HT1080 (cell line): ENCODE results near the gene CDC45. TPM values are rescaled to one million over a fixed set of nuclear protein-coding genes. Genes with fewer than 3 reads are reported as not detected.

Experiments
- DNase-seq: peaks from one replicate; pipeline ENCODE4 v3.0.0-alpha.2; 2015; ENCODE audit warnings: low read depth
- total RNA-seq: library from RNA; depleted of rRNA; stranded (reverse); fragments of >200 nt; shearing (Covaris generic); gene quantifications from 2 replicates; pipeline ENCODE4 v1.2.3, GENCODE V29; 2014; rRNA removed

The CDC45 gene
- total RNA-seq, 1 experiment from 2014 or later: 56.6 TPM

DNA sequence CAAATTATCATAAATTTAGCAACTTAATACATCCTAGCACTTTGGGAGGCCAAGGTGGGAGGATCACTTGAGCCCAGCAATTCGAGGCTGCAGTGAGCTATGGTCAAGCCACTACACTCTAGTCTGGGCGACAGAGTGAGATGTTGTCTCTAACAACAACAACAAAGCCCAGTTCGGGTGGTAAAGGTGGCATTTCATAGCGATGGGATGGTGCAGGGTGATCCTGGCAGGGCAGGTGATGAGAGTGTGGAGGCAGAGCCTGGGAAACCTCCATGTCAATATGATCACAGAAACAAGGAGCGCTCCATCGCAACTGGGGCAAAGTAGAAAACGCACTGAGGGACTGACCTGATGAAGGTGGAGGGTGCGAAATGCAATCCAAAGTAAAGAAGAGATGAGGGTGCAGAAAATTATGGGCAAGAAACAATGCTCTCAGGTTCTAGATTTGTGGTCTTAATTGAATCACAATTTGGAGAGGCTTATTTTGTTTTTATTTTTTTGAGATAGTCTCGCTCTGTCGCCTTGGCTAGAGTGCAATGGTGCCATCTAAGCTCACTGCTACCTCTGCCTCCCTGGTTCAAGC lies 77.3 kb downstream of the CDC45 start:
- no peak for DNase-seq

DNA sequence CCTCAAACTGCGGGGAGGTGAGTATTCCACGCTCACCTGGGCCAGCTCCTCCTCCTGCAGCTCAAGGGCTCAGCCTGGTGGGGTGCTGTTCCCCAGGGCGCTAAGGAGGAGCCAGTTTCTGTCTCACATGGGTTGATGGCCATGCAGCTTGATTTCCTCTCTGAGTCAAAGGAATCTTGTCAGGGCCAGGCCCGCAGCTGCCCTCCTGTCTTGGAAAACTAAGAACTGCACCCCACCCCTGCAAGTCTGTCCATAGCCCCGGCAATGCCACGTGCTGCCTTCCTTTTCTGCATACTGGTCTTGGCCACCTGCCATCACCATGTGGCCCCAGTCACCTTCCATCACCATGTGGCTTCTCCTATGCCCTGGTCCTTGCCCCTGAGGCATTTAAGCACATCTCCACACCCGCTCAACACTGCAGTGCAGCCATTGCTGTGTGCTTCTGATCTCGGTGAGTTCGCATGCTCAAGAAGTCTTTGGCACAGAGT lies 79.6 kb downstream of the CDC45 start:
- no peak for DNase-seq

DNA sequence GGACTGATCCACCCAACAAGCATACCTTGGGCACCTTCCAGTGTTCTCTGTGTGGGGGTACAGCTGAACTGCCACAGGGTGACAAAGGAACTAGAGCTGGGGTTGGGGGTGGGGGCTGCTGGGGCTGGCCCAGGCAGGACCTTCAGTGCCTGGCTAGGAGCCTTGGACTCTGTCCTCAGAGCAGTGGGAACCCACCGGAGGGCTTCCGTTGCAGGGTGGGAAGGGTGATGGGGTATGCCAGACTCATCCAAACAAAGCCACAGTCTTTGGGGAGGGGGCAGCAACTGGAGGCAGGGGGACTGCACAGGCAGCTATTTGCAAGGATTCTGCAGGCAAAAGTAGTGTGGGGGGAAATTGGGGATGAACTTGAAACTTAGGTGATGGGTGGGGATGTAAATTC lies 80.2 kb downstream of the CDC45 start:
- DNase-seq: no peak

DNA sequence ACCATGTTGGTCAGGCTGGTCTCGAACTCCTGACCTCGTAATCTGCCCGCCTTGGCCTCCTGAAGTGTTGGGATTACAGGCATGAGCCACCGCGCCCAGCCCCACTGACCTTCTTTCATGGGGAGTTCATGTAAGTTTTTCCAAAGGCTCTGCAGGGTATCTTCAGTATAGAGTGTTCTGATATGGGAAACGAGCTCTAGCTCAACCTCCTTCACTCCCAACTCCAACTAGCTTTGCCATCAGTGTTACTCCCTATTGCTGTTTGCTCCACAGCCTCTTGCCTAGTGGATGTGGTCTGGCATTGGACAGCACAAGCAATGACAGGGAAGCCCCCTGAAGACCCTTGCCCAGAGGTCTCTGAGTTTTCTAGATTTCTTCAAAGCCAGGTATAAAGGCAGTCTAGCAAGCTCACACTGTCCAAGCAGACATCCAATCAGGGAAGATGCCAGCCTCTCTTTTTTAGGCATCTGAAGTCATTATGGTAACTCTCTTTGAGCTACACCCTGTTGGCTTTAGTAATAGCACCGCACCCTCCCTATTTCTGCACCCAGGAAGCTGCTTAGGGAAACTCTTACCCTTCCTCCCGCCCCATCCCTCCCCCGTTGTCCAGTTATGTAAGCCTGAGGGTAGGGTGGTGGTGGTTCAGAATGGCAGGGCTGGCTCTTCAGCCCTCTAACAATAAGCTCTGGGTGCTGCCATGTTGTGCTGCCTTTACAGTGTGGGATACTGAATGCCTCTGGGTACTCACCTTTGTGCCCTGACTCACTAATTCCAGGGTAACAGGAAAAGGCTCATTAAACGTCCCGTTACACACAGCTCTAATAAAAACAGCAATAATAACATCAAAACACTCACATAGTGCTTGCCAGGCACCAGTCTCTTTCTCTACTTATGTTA lies 85.9 kb downstream of the CDC45 start:
- DNase-seq: no peak

DNA sequence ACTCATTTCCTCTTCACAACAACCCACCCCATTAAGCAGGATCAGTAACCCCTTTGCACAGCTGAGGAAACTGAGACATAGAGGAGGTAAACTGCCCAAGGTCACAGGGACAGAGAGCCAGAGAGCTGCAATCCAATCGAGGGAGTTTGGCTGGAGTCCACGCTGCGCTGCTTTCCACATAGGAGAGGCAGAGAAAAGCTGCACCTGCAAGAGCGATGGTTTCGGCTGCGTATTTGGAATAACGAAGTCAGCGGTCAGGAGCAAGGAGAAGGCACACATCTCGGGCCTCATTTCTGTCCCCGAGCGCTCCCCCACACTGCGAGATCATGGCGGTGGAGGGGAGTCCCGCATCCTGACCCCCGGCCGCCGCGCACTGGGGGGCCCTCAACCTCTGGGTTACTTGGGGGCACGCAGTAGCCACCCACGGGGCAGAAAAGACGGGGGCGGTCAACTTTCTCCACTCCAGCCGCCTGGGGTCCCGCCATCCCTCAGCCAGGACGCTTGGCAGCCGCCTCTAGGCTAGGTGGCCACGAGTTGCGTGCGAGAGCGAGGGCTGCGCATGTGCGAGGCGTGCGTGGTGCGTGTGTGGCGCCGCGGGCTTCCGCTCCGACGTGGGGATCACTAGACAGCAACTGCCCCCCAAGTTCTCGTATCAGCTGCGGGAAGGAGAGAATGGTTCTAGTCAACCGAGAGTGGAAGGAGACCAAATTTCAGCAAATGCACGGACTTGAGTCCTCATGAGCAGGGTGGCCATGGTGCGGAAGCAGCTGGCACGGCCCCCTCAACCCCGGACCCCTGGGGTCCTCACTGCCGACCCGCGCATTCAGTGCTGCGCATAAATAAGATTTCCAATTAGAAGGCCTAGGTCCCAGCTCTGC lies 86.8 kb downstream of the CDC45 start:
- no peak for DNase-seq

DNA sequence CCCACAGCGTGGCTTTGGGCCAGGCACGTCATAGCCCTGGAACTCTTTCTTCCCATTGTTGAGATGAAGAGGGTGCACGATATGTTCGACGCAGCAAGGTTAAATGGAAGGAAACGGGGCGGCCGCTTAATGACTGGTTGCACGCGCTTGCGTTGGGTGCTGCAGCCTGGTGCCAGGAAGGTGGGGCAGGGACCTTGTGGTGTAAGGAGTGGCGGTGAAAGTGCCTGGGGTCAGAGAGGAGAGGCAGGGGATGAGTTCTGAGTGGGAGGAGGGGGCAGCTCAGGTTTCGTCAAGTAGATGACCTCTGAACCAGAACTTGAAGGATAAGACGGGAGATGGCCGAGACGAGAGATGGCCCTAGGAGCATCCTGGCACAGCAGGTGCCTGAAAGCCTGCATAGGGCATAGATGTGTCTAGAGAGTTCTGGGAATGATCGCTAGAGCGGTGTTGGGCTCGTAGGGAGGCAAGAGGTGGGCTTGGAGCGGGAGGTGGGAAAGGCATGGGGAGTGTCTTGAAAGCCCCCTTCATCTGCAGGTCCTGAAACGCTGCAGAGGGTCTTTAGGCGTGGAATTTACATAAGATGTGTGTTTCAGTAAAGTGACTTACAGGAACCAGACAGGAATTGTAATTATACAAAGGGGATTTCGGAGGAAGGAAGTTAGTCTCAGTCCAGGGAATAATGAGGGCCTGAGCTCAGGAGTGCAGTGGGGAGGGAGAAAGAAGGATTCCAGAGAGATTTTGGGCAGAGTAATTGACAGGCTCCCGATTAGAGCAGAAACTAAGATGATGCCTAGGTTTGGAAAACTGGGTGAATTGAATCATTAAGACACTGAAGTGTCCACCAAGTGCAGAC lies 87.7 kb downstream of the CDC45 start:
- DNase-seq: no peak

DNA sequence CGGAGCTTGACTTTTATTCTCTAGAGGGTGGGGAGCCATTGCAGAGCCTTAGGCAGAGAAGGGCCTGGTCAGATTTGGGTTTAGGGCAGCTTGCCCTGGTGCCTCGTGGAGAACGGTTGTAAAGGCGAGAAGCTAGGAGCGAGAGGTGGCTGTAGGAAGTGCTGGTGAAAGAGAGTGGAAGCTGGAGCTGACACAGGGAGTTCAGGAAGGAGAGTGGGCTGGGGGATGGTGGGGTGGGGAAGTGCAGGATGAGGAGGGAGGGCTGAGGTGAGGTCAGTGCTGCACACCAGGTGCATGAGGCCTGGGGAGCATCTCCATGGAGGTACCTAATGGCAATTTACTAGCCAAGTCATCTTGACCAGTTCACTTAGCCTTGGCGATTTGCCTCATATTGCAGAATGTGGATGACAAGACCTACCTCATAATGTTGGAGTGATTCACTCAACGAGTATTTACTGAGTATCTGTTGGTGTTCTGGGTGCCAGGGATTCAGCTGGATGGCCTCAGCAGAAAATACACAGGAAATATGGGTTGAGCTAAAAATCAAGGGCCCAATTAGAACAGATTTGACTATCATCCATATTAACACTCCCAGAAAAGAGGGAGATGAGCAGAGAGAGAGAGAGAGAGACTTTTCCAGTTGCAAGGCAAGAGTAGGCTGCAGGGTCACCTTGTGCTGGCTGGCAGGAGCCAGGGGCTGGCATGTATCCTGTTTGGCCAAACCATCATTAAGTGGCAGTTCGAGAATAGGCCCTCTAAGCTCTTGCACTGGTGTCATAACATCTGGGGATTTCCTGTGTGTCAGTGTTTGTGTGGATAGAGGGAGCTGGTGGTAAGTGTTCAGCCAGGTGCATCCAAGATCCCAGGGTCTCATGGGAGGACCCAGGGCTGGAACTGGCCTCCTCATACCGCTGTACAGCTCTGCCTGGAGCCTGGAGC lies 88.9 kb downstream of the CDC45 start:
- DNase-seq: peak; percentile 76

DNA sequence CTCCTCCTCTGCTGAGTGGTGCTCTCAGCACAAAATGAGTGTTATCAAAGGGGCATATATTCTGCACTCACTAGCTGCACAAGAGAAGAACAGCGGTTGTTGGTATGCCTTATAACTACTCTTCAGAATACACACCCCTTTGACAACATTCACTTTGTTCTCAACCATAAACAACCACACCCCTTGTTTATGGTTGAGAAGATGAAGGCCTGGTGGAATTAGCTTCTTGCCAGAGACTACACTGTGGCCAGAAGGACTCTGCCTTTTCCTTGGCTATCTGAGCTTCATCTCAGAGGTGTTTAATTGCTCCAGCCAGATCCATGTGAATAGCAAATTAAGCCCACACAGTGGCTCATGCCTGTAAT lies 89.5 kb downstream of the CDC45 start:
- no peak for DNase-seq

DNA sequence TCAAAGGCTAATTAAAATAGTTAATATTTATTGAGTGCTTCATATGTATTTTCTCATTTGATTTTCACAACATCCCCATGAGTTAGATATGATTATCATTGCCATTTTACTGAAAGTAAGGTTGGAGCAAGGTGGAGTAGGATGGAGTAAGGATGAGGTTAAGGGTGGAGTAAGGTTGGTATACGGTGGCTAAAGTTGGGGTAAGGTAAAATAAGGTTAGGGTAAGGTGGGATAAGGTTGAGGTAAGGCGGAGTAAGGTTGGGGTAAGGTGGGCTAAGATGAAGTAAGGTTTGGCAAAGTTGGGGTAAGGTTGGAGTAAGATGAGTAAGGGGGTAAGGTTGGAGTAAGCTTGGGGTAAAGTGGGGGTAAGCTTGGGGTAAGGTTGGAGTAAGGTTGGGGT lies 90.3 kb downstream of the CDC45 start:
- no peak for DNase-seq

Other genes with a start within 250 kb of the CDC45 start
- 8.9 and 9.6 TPM in 2 replicates for gene CLTCL1, start 188.2 kb upstream of the CDC45 start, total RNA-seq
- gene HIRA, start 48.2 kb upstream of the CDC45 start, total RNA-seq: 26.6 and 28.6 TPM in 2 replicates
- 47.3 and 63.5 TPM in 2 replicates for gene MRPL40, start 47.4 kb upstream of the CDC45 start, total RNA-seq
- 35.9 and 45.7 TPM in 2 replicates for gene C22orf39, start 32.2 kb upstream of the CDC45 start, total RNA-seq
- 94.0 and 115 TPM in 2 replicates for gene UFD1, start 727 bp upstream of the CDC45 start, total RNA-seq
- not detected in 2 replicates for gene CLDN5, start 44.5 kb downstream of the CDC45 start, total RNA-seq
- 2.3 and 2.8 TPM in 2 replicates for gene SEPTIN5, start 234.6 kb downstream of the CDC45 start, total RNA-seq
- not detected in 2 replicates for gene GP1BB, start 243.6 kb downstream of the CDC45 start, total RNA-seq